Measurements from ENCODE around the gene NRXN3. TPM values are rescaled to one million over a fixed set of nuclear protein-coding genes. Genes with fewer than 3 reads are reported as not detected.

Gene NRXN3
- total and polyA plus RNA-seq, 2 experiments from 2014 or later: 1.0 to 1.8 TPM

- H3K36me3 ChIP-seq (ENCODE audit: insufficient read depth): no peaks in the 10 kb centered on the region
- DNase-seq (ENCODE audit: low spot score) (peak; percentile 7), ATAC-seq (peak; percentile 79)
- no peaks in the 10 kb centered on the region for H4K20me1 ChIP-seq (replicated peaks; ENCODE audit: insufficient read depth)
- H3K4me3 Mint-ChIP-seq: no peak overlapping the region
- no peak overlapping the region for H2AFZ ChIP-seq
- 0 out of 2 replicates have a peak overlapping the region, but pooled peaks have one; percentile 24 for H3K27ac ChIP-seq (ENCODE audit: low read depth)
- H3K27me3 Mint-ChIP-seq (ENCODE audit: insufficient read depth, low read depth, poor library complexity): peaks cover 3% of the 10 kb centered on the region
- peaks cover 36% of the 10 kb centered on the region for H3K4me1 Mint-ChIP-seq
- no peak for TF ChIP-seq CTCF (conservative IDR thresholded peaks at IDR 0.05; ENCODE audit: low read depth in 2 of 2)
- TF ChIP-seq JUNB (IDR thresholded peaks at IDR 0.05; ENCODE audit: unreplicated experiment): no peak
- no peak for TF ChIP-seq EZH2 (IDR thresholded peaks at IDR 0.05; ENCODE audit: low read depth, unreplicated experiment)
- TF ChIP-seq NANOG (IDR thresholded peaks at IDR 0.05; ENCODE audit: borderline replicate concordance): no peak
- no peak for TF ChIP-seq POLR2AphosphoS5 (IDR thresholded peaks at IDR 0.05; ENCODE audit: low read depth)
- no peak for TF ChIP-seq ETS1 (IDR thresholded peaks at IDR 0.05)
- no peak for TF ChIP-seq CREB1 (CRISPR knock-in tag; IDR thresholded peaks at IDR 0.05; ENCODE audit: low read depth)
- TF ChIP-seq REST (IDR thresholded peaks at IDR 0.05; ENCODE audit: unreplicated experiment): no peak
- no peak for TF ChIP-seq ZNF331 (CRISPR knock-in tag; IDR thresholded peaks at IDR 0.05; ENCODE audit: low read depth)
- TF ChIP-seq ZNF114 (CRISPR knock-in tag; IDR thresholded peaks at IDR 0.05): no peak
- no peak for TF ChIP-seq ZNF462 (CRISPR knock-in tag; IDR thresholded peaks at IDR 0.05)
- TF ChIP-seq EZH2phosphoT487 (IDR thresholded peaks at IDR 0.05; ENCODE audit: unreplicated experiment): no peak
- no peak for TF ChIP-seq STAT1 (IDR thresholded peaks at IDR 0.05; ENCODE audit: unreplicated experiment)
- no peak overlapping the region for H3K4me2 ChIP-seq
- no peaks in the 10 kb centered on the region; the same call in 1 of the 2 replicates for H3K9me2 ChIP-seq (ENCODE audit: insufficient read depth)
- H3K79me2 ChIP-seq (replicated peaks; ENCODE audit: insufficient read depth): no peaks in the 10 kb centered on the region
- peak overlapping the region; percentile 34 for H3K27ac Mint-ChIP-seq
- no peak overlapping the region for H3K4me3 ChIP-seq
- no peaks in the 10 kb centered on the region for H3K36me3 Mint-ChIP-seq (ENCODE audit: low read depth)
- H3K27me3 ChIP-seq (ENCODE audit: insufficient read depth): no peaks in the 10 kb centered on the region
- no peaks in the 10 kb centered on the region for H3K9me3 Mint-ChIP-seq
- H3F3A ChIP-seq (replicated peaks; ENCODE audit: low read depth): no peaks in the 10 kb centered on the region
- H3K4me1 ChIP-seq (ENCODE audit: insufficient read depth): peaks cover 12% of the 10 kb centered on the region
These were observed 679.8 kb downstream of the NRXN3 start for GRCh38 chr14:78849952-78850351.

Data from GM23338 (cell line).